Activated CD4-positive, alpha-beta memory T cell treated with anti-CD3 and anti-CD28 coated beads, Interleukin-2, amount 10 ng/mL, durations not matched to agents 7 days and 5 days (primary cell): ENCODE measurements around the gene PPIC. TPM values are rescaled to one million over a fixed set of nuclear protein-coding genes. Genes with fewer than 3 reads are reported as not detected.

Experiments used
- CTCF ChIA-PET: fragments of 350-600 bp; sonication (Branson Sonifier 250); formaldehyde crosslinking; loops from one replicate; lab custom pipeline; 2021; ENCODE audit warnings: antibody characterized with exemption, inconsistent platforms; lab: Charles Lee
- POLR2A ChIA-PET: fragments of 350-600 bp; sonication (Branson Sonifier 250); formaldehyde crosslinking; loops from one replicate; lab custom pipeline; 2021; ENCODE audit warnings: antibody characterized with exemption; lab: Charles Lee
- DNase-seq: peaks from one replicate; pipeline ENCODE4 v3.0.0-alpha.2; 2020
- H3K27ac Mint-ChIP-seq: one replicate; pipeline ENCODE4 v1.8.0; 2021; ENCODE audit warnings: mild to moderate bottlenecking, mixed read lengths
- H3K27me3 Mint-ChIP-seq: one replicate; pipeline ENCODE4 v1.8.0; 2021; ENCODE audit warnings: mixed read lengths
- H3K36me3 Mint-ChIP-seq: one replicate; pipeline ENCODE4 v1.8.0; 2021; ENCODE audit warnings: low read depth, mixed read lengths
- H3K4me1 Mint-ChIP-seq: one replicate; pipeline ENCODE4 v1.8.0; 2021; ENCODE audit warnings: mixed read lengths
- H3K4me3 Mint-ChIP-seq: one replicate; pipeline ENCODE4 v1.8.0; 2021; ENCODE audit warnings: mild to moderate bottlenecking, mixed read lengths
- H3K9me3 Mint-ChIP-seq: one replicate; pipeline ENCODE4 v1.8.0; 2021; ENCODE audit warnings: mixed read lengths
- total RNA-seq, 2 experiments: library from RNA; stranded (reverse); gene quantifications; one replicate each; pipeline ENCODE4 v1.2.3, GENCODE V29; 2021

The PPIC gene
- total RNA-seq, result not detected

- ChIA-PET CTCF (no interaction called here), POLR2A (no interaction called here)
- Mint-ChIP-seq H3K4me3 (peak within 1 kb of the TSS; percentile 34), H3K27me3 (peaks cover 54% of the 10 kb centered on the region), H3K9me3 (no peaks in the 10 kb centered on the region), H3K36me3 (no peaks in the 10 kb centered on the region), H3K4me1 (peaks cover 9% of the 10 kb centered on the region), H3K27ac (no peak within 1 kb of the TSS)
- peak; percentile 18 for DNase-seq
Measured at GRCh38 chr5:123036391-123037103, at the start of gene PPIC. TSS of gene PPIC (minus strand) at chr5:123036725. CDS start at chr5:123036625, 100 bp downstream.

GRCh38 chr5:123085638-123086286, 49.2 kb upstream of the PPIC start:
- no peak overlapping the region for H3K4me3 Mint-ChIP-seq
- no peak for DNase-seq
- no peaks in the 10 kb centered on the region for H3K9me3 Mint-ChIP-seq
- peaks cover 79% of the 10 kb centered on the region for H3K27me3 Mint-ChIP-seq
- peaks cover 3% of the 10 kb centered on the region for H3K36me3 Mint-ChIP-seq
- CTCF ChIA-PET, result no interaction called here
- POLR2A ChIA-PET, result no interaction called here
- no peak overlapping the region for H3K27ac Mint-ChIP-seq
- peaks cover 12% of the 10 kb centered on the region for H3K4me1 Mint-ChIP-seq

GRCh38 chr5:123084730-123085605, 48.4 kb upstream of the PPIC start:
- peaks cover 82% of the 10 kb centered on the region for H3K27me3 Mint-ChIP-seq
- no peak overlapping the region for H3K4me3 Mint-ChIP-seq
- ChIA-PET POLR2A (no interaction called here), CTCF (no interaction called here)
- no peaks in the 10 kb centered on the region for H3K9me3 Mint-ChIP-seq
- peaks cover 3% of the 10 kb centered on the region for H3K36me3 Mint-ChIP-seq
- H3K4me1 Mint-ChIP-seq, result peaks cover 10% of the 10 kb centered on the region
- DNase-seq, result no peak
- H3K27ac Mint-ChIP-seq, result no peak overlapping the region

- ChIA-PET CTCF (no interaction called here), POLR2A (no interaction called here)
- Mint-ChIP-seq H3K4me1 (peaks cover 6% of the 10 kb centered on the region), H3K9me3 (no peaks in the 10 kb centered on the region), H3K4me3 (no peak overlapping the region), H3K27me3 (peaks cover 79% of the 10 kb centered on the region), H3K36me3 (no peaks in the 10 kb centered on the region), H3K27ac (no peak overlapping the region)
- no peak for DNase-seq
Measured at GRCh38 chr5:123083298-123083697, 46.8 kb upstream of the PPIC start.

- DNase-seq, result no peak
- H3K27ac Mint-ChIP-seq, result no peak overlapping the region
- no peaks in the 10 kb centered on the region for H3K4me1 Mint-ChIP-seq
- ChIA-PET CTCF (interaction anchor here (0.8 kb wide), 1 partner anchor 531 kb away, joined by 3 read pairs; no protein-coding TSS in a partner anchor), POLR2A (no interaction called here)
- H3K4me3 Mint-ChIP-seq, result no peak overlapping the region
- H3K9me3 Mint-ChIP-seq, result no peaks in the 10 kb centered on the region
- H3K36me3 Mint-ChIP-seq, result no peaks in the 10 kb centered on the region
- H3K27me3 Mint-ChIP-seq, result peaks cover 58% of the 10 kb centered on the region
Measured at GRCh38 chr5:123080215-123080614, 43.7 kb upstream of the PPIC start.

- Mint-ChIP-seq H3K27ac (no peak overlapping the region), H3K4me3 (no peak overlapping the region), H3K27me3 (peaks cover 24% of the 10 kb centered on the region), H3K36me3 (no peaks in the 10 kb centered on the region), H3K9me3 (no peaks in the 10 kb centered on the region), H3K4me1 (no peaks in the 10 kb centered on the region)
- ChIA-PET CTCF (no interaction called here), POLR2A (no interaction called here)
- no peak for DNase-seq
Measured at GRCh38 chr5:123075521-123076163, 39.1 kb upstream of the PPIC start.

- no peaks in the 10 kb centered on the region for H3K9me3 Mint-ChIP-seq
Measured at GRCh38 chr5:123068368-123068938, 31.9 kb upstream of the PPIC start.

GRCh38 chr5:123066016-123066415, 29.5 kb upstream of the PPIC start:
- no peak overlapping the region for H3K27ac Mint-ChIP-seq
- ChIA-PET CTCF (no interaction called here), POLR2A (no interaction called here)
- no peaks in the 10 kb centered on the region for H3K9me3 Mint-ChIP-seq
- no peaks in the 10 kb centered on the region for H3K36me3 Mint-ChIP-seq
- H3K27me3 Mint-ChIP-seq, result peaks cover 4% of the 10 kb centered on the region
- no peak for DNase-seq
- H3K4me1 Mint-ChIP-seq, result no peaks in the 10 kb centered on the region
- no peak overlapping the region for H3K4me3 Mint-ChIP-seq

More at GRCh38 chr5:123068368-123068938, 31.9 kb upstream of the PPIC start:
- H3K27ac Mint-ChIP-seq, result no peak overlapping the region
- peaks cover 4% of the 10 kb centered on the region for H3K27me3 Mint-ChIP-seq
- CTCF ChIA-PET, result no interaction called here
- H3K4me3 Mint-ChIP-seq, result no peak overlapping the region
- POLR2A ChIA-PET, result no interaction called here
- DNase-seq, result no peak
- no peaks in the 10 kb centered on the region for H3K4me1 Mint-ChIP-seq
- no peaks in the 10 kb centered on the region for H3K36me3 Mint-ChIP-seq

- H3K27me3 Mint-ChIP-seq, result peaks cover 20% of the 10 kb centered on the region
- ChIA-PET CTCF (no interaction called here), POLR2A (no interaction called here)
- H3K27ac Mint-ChIP-seq, result no peak overlapping the region
- no peaks in the 10 kb centered on the region for H3K36me3 Mint-ChIP-seq
- H3K9me3 Mint-ChIP-seq, result no peaks in the 10 kb centered on the region
- no peak for DNase-seq
- H3K4me3 Mint-ChIP-seq, result no peak overlapping the region
- no peaks in the 10 kb centered on the region for H3K4me1 Mint-ChIP-seq
Measured at GRCh38 chr5:123059455-123059854, 22.9 kb upstream of the PPIC start.

GRCh38 chr5:123051206-123051605, 14.7 kb upstream of the PPIC start:
- ChIA-PET POLR2A (no interaction called here), CTCF (no interaction called here)
- no peaks in the 10 kb centered on the region for H3K9me3 Mint-ChIP-seq
- H3K27ac Mint-ChIP-seq, result no peak overlapping the region
- H3K36me3 Mint-ChIP-seq, result no peaks in the 10 kb centered on the region
- no peak for DNase-seq
- no peaks in the 10 kb centered on the region for H3K4me1 Mint-ChIP-seq
- H3K4me3 Mint-ChIP-seq, result no peak overlapping the region
- H3K27me3 Mint-ChIP-seq, result peaks cover 22% of the 10 kb centered on the region

- Mint-ChIP-seq H3K4me3 (no peak overlapping the region), H3K4me1 (no peaks in the 10 kb centered on the region), H3K9me3 (no peaks in the 10 kb centered on the region), H3K27me3 (peaks cover 34% of the 10 kb centered on the region), H3K36me3 (no peaks in the 10 kb centered on the region), H3K27ac (no peak overlapping the region)
- ChIA-PET CTCF (no interaction called here), POLR2A (no interaction called here)
- no peak for DNase-seq
Measured at GRCh38 chr5:123047706-123048105, 11.2 kb upstream of the PPIC start.

- no peaks in the 10 kb centered on the region for H3K36me3 Mint-ChIP-seq
- H3K4me3 Mint-ChIP-seq, result no peak overlapping the region
- POLR2A ChIA-PET, result no interaction called here
- no peaks in the 10 kb centered on the region for H3K9me3 Mint-ChIP-seq
- no peaks in the 10 kb centered on the region for H3K4me1 Mint-ChIP-seq
- H3K27ac Mint-ChIP-seq, result no peak overlapping the region
- peaks cover 31% of the 10 kb centered on the region for H3K27me3 Mint-ChIP-seq
- CTCF ChIA-PET, result no interaction called here
- no peak for DNase-seq
Measured at GRCh38 chr5:123046222-123046621, 9.7 kb upstream of the PPIC start.
